HG03571 (cell line): ENCODE results near the gene ZNF837.
"Not testable (repeated sequence)": the region's sequence is repeated elsewhere in the genome, so short reads cannot be mapped to it uniquely, and the experiment has no call there.

ENCODE experiments used
- ATAC-seq: cut with Tn5 transposase; IDR thresholded peaks from one replicate; pipeline ENCODE4 v1.9.1; 2021; ENCODE audit not compliant: unreplicated experiment

ZNF837 gene

DNA sequence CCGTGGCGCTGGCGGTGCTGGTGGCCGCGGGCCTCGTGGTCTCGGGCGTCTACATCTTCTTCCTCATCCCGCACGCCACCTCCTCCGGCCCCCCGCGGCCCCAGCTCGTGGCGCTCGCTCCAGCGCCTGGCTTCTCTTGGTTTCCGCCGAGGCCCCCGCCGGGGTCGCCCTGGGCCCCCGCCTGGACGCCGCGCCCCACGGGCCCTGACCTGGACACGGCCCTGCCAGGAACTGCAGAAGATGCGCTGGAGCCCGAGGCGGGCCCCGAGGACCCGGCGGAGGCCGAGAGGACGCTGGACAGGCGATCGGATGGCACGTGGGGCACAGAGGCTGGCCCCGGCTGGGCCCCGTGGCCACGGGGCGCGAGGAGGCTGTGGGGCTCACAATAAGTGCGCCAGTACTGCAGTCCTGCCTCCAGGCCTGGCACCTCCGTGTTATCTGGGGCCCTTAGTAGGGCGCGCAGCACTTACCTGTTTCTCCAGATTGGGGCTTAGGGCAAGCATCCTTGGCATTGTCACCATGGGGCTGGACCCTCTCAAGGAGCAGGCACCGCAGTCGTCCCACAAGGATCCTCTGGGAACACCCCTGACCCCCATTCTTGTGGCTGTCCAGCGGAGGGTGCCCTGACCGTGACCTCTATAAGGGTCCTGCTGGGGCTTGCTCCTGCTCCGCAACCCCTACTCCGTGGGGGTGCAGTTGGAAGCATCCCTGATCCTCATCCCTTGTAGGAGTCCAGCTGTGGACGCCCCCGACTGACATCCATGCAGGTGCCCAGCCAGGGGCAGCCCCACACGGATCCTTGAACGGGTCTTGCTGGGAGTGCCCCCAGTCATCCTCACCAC lies 16.1 kb upstream of the ZNF837 start:
- ATAC-seq: no peak

DNA sequence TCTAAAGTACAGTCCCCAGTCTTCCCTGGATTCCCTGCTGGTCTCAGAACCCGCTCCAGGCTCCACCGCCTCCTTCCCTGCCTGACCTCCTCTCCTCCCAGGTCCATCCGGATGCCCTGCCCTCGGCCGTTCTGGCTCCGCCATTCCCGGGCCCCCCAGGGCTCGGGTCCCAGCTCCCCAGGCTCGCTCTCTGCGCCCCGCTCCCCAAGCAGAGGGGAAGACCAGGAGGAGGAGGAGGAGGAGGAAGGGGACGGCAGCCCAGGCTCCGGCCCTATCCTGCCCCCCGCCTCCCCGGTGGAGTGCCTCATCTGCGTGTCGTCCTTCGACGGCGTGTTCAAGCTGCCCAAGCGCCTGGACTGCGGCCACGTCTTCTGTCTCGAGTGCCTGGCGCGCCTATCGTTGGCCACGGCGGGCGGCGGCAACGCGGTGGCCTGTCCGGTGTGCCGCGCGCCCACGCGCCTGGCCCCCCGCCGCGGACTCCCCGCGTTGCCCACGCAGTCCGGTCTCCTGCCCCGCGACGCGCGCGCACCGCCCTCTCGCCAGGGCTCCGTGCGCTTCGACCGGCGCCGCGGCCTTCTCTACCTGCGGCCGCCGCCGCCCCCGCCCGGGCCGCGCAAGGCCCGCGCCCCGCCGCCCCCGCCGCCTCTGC lies 15.3 kb upstream of the ZNF837 start:
- no peak for ATAC-seq

DNA sequence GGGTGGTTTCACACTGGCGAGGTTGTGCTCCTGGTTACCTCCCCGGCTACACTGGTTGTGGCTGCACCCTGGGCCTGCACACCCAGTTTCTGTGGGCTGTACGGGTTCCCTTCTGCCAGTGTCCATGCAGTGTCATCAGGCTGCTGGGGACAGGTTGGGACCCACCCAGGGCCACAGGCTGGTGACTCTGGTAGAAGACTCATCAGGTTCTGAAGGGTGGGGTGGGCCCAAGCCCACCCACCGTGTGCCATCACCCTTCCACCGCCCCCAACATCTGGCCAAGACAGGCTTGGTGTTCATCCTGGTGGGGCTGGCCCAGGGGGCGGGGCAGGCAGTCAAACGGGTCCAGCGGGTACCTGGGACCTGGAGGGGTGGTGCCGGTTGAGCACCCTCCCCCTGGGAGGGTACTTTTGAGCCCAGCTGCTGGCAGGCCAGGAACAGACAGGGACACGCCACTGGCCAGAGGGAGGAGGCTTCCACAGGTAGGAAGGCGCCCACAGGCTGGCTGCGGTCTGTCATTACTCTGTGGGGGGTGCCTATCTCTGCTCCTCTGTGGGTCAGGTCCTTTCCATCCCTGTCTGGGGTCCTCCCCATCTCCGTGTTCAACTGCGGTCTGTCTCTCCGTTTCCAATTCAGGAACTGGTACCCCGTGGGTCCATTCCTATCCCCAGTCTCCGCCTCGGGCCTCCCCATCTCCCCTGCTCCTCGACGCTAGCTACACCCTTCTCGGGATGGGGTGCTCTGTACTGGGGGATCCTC lies 14.6 kb upstream of the ZNF837 start, which contains the start of gene RNF225:
TSS of gene RNF225 (plus strand) at position 437 of the 759 bp plus-strand sequence. CDS start 434 bp downstream, outside the sequence.
- no peak for ATAC-seq

DNA sequence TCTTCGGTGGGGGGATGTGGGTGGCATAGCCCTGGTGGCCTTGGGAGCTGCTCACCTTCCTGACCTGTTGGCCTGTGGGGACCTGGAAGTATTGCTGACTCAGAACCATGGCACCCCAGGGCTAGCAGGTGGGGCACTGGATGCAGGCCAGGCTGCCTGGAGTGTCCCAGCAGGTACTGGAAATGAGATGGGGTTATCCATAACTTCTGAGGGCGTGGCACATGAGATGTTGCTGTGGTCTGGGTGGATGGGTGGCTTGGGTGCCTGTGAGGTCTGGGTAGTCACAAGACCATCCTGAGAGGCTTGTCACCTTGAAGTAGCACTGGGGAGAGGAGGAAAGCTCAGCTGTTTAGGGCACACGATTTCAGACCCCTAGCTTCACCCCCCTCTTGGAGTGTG lies 14.0 kb upstream of the ZNF837 start:
- ATAC-seq: no peak

DNA sequence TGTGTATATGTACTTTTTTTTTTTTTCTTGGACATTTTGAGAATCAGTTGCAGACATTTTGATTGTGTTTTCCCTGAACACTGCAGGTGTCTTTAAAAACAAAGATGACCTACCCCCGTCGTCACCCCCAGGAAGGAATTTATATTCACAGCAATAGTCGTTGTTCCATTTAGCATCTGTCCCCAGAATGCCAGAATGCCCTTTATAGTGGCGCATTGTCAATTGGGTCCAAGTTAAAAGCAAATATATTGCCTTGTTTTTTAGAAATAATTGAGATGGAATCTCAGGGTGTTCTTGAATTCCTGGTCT lies 12.8 kb upstream of the ZNF837 start:
- ATAC-seq: no peak

DNA sequence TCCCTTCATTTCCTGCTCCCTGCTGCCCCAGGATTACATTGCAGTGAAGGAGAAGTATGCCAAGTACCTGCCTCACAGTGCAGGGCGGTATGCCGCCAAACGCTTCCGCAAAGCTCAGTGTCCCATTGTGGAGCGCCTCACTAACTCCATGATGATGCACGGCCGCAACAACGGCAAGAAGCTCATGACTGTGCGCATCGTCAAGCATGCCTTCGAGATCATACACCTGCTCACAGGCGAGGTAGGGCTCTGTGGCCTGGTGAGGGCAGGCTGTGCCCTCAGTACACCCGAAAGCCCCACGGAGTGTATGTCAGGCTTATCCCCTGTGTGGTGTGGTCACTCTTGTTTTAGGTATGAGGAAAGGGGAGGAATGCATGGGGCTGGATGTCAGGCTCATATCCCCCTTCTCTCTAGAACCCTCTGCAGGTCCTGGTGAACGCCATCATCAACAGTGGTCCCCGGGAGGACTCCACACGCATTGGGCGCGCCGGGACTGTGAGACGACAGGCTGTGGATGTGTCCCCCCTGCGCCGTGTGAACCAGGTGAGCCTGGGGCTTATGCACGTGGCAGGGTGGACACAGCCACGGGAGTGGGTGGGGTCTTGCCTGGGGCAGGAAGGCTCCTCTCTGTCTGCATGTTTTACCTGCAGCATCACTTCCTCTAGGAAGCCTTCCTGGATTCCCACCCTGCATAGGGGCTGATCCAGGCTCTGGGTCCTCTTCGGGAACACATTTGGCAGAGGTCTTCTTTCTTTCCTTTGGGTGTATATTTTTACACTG lies 12.3 kb upstream of the ZNF837 start:
- no peak for ATAC-seq

DNA sequence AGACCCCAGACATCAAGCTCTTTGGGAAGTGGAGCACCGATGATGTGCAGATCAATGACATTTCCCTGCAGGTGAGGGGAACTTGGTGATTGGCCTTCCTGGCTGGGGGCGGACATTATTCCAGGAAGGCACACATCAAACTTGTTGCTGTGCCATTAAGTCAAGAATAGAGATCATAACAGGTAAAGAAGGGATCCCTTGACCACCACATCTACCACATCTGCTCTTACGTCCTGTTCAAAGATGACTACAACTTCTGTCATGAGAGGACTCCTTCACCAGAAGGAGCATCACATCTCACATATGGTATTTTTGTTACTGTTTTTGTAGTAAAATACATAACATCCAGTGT lies 7.3 kb upstream of the ZNF837 start:
- ATAC-seq: no peak

DNA sequence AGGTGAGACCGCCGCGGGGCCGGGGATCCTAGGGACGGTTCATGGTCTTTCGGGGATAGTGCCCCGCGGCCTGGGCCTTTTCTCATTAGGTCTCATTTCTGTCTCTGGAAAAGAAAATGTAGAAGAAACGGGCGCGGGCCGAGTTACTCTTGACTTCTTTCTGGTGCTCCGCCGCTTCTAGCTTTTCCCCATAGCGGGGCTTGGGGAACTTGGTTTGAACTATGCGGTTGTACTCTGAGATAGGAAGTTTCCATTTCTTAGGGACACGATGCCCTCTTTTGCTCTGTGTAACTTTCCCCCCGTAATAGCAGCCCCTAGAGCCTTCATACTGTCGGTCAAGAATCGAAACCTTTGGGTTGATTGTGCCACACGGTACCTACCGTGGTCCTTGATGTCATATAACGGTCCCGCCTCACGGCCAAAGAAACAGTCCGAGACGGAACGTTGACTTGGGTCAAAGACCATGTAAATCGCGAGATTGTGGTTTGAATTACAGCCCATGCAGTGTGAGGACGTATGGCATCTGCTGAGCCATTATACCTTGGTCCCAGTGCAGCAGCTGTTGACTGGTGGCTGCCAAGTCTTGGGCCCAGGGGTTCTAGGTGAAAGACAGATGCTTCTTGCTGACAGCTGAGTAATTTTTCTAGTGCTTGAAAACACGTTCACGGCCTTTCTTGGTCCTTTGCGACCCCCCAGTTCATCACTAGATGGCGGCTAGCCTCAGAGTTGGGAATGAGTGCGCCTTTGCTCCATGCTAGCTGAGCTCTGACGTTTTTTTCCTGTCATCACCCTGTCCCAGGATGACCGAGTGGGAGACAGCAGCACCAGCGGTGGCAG lies 6.7 kb upstream of the ZNF837 start:
- ATAC-seq: no peak

DNA sequence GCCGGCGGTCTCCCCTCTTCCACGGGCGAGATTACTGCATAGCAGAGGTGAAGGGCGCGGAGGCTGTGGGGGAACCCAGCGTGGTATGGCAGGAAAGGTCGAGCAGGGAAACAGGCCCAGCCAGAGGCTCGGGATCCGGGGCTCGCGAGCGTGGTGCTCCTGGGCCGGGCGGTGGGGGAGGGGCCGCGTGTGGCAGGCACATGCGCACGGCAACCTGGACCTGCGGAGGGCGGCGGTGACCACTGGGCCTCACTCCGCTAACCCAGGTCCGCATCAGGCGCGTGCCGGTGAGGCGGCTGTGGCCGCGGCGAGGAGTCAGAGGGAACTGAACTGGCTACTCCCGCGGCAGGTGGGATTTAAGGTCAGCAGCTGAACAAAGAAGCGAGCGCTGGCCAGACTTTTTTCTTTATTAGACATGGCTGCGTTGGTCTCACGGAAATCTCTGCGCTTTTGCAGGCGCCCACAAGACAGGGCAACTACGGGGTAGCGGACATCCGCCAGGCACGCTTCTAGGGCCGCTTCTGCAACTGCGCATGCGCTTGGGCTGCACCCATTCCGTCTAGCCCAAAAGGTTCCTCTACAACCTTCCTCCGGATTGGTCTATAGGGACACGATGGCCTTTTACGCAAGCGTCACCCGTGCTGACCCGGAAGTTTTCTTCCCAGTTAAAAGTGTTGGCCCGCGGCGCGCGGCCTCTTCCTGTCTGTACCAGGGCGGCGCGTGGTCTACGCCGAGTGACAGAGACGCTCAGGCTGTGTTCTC lies 5.9 kb upstream of the ZNF837 start, which contains the start of gene RPS5:
TSS of gene RPS5 (plus strand) at position 694 of the 762 bp plus-strand sequence. CDS start 869 bp downstream, outside the sequence.
- ATAC-seq: peak; percentile 82

DNA sequence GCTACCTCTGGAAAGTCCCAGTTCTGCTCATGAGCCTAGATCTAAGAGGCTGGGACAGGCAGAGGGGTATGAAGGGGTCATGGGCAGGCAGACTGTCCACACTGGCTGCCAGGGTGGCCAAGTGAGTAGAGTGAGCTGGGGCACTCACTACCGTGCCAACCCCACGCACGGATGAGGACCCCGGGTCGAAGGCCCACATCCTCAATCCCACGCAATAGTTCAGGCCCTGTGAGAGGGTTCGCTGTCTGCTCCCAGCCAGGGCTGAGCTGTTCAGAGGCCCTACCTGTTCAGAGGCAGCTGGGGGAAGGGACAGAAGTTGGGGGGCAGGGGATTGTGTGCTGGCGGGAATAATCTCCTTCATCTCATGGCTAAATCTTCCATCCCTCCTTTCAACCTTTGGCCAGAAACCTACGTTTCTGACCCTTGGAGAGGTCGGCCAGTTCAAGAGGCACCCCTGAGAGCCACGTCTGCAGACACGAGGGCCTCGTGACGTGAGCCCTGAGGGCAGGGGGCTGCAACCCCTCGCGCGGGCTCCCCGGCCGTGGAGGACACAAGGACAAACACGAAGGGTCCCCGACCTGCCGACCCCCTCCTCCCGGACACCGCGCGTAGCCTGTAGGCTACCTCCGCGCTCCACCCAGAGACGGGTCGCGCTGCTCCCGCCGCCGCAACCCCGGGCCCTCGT lies 5.2 kb upstream of the ZNF837 start:
- ATAC-seq: no peak

DNA sequence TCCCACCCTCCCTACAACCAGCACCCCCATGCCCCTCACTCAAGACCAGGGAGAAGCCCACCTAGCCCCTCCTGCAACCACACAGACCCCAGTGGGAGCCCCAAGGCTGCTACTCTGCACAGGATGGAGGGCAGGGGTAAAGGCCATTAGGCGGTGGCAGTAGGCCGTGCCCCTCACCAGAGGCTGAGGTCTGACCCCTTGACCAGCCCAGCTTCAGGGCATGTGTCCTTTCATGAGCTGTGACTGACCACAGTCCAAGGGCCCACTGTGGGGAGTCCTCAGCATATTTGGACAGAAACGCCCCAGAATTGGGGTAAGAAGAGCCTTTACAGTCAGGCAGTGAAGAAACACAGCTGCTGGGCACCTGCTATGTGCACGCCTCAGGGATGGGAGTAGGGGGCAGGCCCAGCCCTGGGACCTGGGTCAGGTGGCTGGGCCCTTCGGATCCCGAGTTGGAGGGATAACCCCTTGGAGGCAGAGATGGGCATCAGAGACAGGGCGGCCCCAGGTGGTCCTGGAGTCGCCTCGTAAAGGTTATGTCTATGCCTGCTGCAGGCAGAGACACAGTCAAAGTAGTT lies 4.6 kb upstream of the ZNF837 start:
- ATAC-seq: no peak

DNA sequence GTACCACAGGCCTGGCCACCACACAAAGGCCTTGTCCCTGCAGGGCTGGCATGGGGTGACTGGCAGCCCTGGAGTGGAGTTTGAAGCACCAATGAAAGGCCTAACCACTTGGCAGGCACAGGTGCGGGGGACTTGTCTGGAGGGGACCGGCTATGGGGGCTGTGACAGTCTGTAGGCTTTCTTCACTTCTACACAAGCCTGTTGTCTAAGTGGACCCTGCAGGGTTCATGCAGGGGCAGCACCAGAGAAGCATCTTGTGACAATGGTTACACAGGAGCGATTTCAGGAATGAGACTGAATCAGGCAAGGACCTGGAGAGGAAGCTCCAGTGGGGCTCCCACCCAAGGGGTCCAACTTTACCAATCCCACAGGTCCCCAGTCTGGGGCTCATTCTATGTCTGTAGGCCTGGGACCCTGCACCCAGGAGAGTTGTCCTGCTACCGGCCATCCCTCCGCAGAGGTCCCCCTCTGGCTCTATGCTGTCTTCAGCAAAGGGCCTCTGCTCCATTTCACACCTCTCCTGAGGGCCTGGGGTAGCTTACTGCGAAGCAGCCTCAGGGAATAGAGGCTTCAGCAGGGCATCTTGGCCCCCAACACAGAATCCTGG lies 2.3 kb upstream of the ZNF837 start:
- no peak for ATAC-seq

DNA sequence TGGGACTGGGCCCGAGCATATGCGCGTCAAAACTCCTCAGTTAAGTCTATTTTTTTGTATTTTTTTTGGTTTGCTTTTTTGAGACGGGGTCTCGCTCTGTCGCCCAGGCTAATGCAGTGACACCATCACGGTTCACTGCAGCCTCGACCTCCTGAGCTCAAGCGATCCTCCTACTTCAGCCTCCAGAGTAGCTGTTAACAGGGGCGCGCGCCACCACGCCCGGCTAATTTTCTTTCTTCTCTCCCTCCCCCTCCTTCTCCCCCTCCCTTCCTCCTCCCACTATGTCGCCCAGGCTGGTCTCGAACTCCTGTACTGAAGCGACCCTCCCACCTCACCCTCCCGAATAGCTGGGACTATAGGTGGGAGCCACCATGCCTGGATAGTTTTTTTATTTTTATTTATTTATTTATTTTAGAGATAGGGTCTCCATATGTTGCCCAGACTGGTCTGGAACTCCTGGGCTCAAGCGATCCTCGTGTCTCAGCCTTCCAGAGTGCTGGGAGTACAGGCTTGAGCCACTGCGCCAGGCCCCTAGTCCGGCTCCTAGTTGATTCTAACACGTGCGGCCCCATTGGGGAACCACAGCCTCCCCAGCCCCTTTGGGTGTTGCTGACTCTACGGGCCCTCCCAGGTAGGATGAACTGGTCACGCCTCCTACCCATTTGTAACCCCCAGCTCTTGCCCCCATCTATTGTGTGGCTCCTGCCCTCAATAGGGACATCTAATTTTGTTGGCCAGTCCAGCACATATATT lies 806 bp upstream of the ZNF837 start:
- no peak for ATAC-seq

DNA sequence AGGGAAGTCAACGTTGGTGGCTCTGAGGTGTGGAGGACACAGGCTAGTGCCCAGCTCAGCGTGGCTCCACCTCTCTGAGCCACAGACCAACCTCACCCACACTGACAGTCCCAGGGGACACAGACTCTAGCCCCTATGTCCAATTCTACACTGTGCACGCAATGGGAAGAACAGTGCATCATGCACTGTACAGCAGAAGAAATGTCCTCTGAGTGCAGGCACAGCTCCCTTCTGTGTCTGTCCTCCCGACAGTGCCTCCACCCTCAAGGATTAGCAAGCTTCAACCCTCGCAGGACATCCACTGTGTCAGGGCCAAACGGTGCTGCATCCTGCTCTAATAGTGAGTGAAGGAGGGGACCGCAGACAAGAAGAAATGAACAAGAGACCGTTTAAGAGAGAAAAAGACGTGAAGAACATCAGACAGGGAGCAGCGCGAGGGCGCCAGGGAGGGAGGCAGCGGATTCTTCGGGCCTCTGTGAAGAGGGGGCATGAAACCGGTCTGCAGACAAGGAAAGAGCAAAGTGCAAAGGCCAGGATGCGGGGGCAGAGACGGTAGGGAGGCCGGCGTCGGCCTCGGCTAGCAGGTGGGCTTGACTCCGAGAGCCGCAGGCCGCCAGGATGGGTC lies 681 bp downstream of the ZNF837 start:
- ATAC-seq: no peak

DNA sequence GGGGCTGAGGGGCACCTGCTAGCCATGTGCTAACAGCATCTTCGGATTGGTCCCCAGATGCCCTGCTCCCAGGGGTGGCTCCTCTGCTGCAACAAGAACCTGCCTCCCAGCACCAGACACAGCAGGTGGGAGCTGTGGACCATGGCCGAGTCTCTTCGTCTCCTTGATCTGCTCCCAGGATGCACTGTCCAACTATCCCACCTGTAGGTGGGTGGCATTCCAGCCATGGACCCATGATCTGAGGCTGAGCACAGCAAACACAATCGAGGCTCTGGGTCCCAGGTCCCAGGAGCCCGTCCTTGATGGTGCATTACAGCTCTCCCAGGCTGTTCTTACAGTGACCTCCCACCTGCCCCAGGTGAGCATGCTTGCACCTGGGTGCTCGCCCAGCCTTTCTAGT lies 1.6 kb downstream of the ZNF837 start:
- no peak for ATAC-seq

DNA sequence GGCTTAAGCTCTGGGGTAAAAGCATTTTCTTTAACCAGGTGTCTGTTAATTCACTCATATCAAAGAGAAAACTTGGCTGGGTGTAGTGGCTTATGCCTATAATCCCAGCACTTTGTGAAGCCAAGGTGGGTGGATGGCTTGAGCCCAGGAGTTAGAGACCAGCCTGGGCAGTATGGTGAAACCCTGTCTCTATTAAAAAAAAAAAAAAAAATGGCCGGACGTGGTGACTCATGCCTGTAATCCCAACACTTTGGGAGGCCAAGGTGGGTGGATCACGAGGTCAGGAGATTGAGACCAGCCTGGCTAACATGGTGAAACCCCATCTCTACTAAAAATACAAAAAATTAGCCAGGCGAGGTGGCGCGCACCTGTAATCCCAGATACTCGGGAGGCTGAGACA lies 4.1 kb downstream of the ZNF837 start:
- ATAC-seq: not testable (repeated sequence)

DNA sequence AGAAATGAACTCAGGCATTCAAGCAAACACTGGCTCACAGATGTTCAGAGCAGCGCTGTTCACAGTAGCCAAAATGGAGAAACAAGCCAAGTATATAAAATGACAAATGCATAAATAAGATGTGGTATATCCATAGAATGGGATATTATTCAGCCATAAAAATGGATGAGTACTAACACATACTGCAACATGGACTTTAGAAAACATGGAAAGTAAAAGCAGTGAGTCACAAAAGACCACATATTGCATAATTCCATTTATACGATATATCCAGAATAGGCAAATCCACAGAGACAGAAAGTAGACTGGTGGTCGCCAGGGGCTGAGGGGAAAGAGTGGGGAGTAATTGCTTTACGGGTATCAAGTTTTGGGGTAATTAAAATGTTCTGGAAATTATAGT lies 6.6 kb downstream of the ZNF837 start:
- no peak for ATAC-seq
